IPS-20b (cell line): ENCODE measurements around the gene CFAP77.
"Not testable (repeated sequence)": the region's sequence is repeated elsewhere in the genome, so short reads cannot be mapped to it uniquely, and the experiment has no call there.

Source experiments
- H3K27ac ChIP-seq: one replicate; pipeline ENCODE4 v1.5.1; 2013; ENCODE audit warnings: low read length
- H3K27me3 ChIP-seq: 2 replicates; pipeline ENCODE4 v1.6.1; 2013; ENCODE audit warnings: mild to moderate bottlenecking, low read length, inconsistent platforms; ENCODE audit not compliant: insufficient read depth
- H3K36me3 ChIP-seq: 2 replicates; pipeline ENCODE4 v1.6.1; 2013; ENCODE audit warnings: low read depth, mild to moderate bottlenecking, inconsistent platforms, low read length, moderate library complexity; ENCODE audit not compliant: insufficient read depth
- H3K4me1 ChIP-seq: 2 replicates; pipeline ENCODE4 v1.6.1; 2013; ENCODE audit warnings: mild to moderate bottlenecking, control low read depth, inconsistent platforms, low read length, moderate library complexity; ENCODE audit not compliant: insufficient read depth
- H3K4me3 ChIP-seq: 2 replicates; pipeline ENCODE4 v1.5.1; 2013; ENCODE audit warnings: mild to moderate bottlenecking, low read length, inconsistent platforms
- H3K9ac ChIP-seq: 2 replicates; pipeline ENCODE4 v1.6.1; 2013; ENCODE audit warnings: low read depth, mild to moderate bottlenecking, inconsistent platforms, low read length, moderate library complexity
- H3K9me3 ChIP-seq: 2 replicates; pipeline ENCODE4 v1.6.1; 2013; ENCODE audit warnings: mild to moderate bottlenecking, low read depth, low read length, inconsistent platforms; ENCODE audit not compliant: insufficient read depth

The CFAP77 gene

GRCh38 chr9:132557159-132557558 lies 147.1 kb downstream of the CFAP77 start:
- peaks cover 8% of the 10 kb centered on the region for H3K9me3 ChIP-seq
- no peaks in the 10 kb centered on the region for H3K27me3 ChIP-seq
- no peaks in the 10 kb centered on the region for H3K4me1 ChIP-seq
- H3K36me3 ChIP-seq: no peaks in the 10 kb centered on the region
- no peak overlapping the region for H3K4me3 ChIP-seq
- no peak overlapping the region for H3K27ac ChIP-seq
- H3K9ac ChIP-seq: no peak overlapping the region

GRCh38 chr9:132559711-132560110 lies 149.7 kb downstream of the CFAP77 start:
- H3K27ac ChIP-seq: no peak overlapping the region
- H3K9ac ChIP-seq: no peak overlapping the region
- H3K4me1 ChIP-seq: no peaks in the 10 kb centered on the region
- no peaks in the 10 kb centered on the region for H3K27me3 ChIP-seq
- no peaks in the 10 kb centered on the region for H3K36me3 ChIP-seq
- H3K4me3 ChIP-seq: no peak overlapping the region
- peaks cover 8% of the 10 kb centered on the region for H3K9me3 ChIP-seq

DNA sequence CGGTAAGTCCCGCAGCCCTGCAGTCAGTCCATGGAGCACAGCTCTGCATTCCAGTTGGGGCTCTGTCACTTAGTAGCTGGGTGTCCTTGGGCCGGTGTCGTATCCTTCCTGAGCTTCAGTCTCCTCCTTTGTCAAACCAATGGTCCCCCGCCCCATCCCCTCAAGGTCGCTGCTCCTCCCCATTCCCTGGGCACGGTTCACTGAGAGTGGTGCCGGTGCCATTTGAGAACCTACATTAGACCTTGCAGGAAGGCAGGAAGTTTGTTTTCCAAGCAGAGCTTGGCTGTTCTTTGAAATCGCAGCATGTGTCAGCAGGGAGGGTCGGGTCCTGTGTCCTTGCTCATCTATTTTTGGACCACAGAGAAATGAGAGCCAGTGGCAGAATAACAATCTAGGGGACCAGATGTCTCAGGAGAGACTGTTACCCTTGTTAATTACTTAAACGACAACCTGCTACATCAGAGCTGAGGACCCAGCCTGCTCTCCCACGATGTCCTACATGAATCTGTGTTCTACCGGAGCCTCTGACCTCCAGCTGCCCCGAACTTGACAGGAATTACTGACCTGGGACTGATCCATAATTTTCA lies 150.7 kb downstream of the CFAP77 start:
- no peaks in the 10 kb centered on the region for H3K36me3 ChIP-seq
- H3K27ac ChIP-seq: no peak overlapping the region
- no peaks in the 10 kb centered on the region for H3K27me3 ChIP-seq
- no peak overlapping the region for H3K4me3 ChIP-seq
- no peaks in the 10 kb centered on the region for H3K4me1 ChIP-seq
- peaks cover 8% of the 10 kb centered on the region for H3K9me3 ChIP-seq
- H3K9ac ChIP-seq: no peak overlapping the region

- Histone ChIP-seq H3K27ac (no peak overlapping the region), H3K4me1 (no peaks in the 10 kb centered on the region), H3K27me3 (no peaks in the 10 kb centered on the region), H3K36me3 (no peaks in the 10 kb centered on the region), H3K9ac (no peak overlapping the region), H3K4me3 (no peak overlapping the region), H3K9me3 (peaks cover 8% of the 10 kb centered on the region)
Measured at GRCh38 chr9:132562306-132562573, 152.2 kb downstream of the CFAP77 start.

DNA sequence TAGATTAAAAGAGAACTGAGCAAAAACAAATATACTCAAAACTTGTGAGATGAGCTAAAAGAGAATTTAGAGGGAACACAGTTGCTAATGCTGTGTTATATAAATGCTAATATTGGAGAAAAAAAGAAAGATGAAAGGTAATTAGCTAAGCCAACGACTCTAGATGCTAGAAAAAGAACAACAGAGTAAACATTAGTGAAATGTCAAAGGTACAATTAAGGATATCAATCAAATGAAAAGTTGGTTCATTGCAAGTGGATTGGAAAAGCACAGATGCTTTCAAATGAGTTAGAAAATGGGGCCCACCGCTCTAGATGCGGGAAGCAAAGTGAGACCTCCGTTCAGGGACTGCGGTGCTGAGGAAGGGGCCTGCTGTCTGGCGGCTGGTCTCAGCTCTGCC lies 154.5 kb downstream of the CFAP77 start:
- no peak overlapping the region for H3K4me3 ChIP-seq
- peaks cover 5% of the 10 kb centered on the region for H3K9me3 ChIP-seq
- no peaks in the 10 kb centered on the region for H3K27me3 ChIP-seq
- H3K36me3 ChIP-seq: no peaks in the 10 kb centered on the region
- H3K9ac ChIP-seq: no peak overlapping the region
- H3K27ac ChIP-seq: no peak overlapping the region
- H3K4me1 ChIP-seq: no peaks in the 10 kb centered on the region

DNA sequence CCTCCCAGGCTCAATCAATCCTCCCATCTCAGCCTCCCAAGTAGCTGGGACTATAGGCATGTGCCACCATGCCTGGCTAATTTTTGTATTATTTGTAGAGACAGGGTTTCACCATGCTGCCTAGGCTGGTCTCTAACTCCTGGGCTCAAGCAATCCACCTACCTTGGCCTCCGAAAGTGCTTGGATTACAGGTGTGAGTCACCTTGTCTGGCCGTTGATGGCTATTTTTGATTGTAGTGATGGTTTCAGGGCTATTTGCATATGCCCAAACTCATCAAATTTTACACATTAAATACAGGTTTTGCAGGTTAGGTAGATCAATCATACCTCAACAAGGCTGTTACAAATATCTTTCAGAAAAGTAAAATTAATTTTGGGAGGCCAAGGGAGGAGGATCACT lies 158.8 kb downstream of the CFAP77 start:
- H3K36me3 ChIP-seq, H3K4me1 ChIP-seq, H3K4me3 ChIP-seq, H3K27ac ChIP-seq, H3K9me3 ChIP-seq, H3K27me3 ChIP-seq, H3K9ac ChIP-seq: not testable (repeated sequence)

GRCh38 chr9:132571806-132572600 lies 162.0 kb downstream of the CFAP77 start:
- H3K9me3 ChIP-seq: no peaks in the 10 kb centered on the region
- peaks cover 20% of the 10 kb centered on the region for H3K27me3 ChIP-seq
- H3K4me3 ChIP-seq: no peak overlapping the region
- H3K27ac ChIP-seq: no peak overlapping the region
- H3K4me1 ChIP-seq: no peaks in the 10 kb centered on the region
- H3K9ac ChIP-seq: no peak overlapping the region
- H3K36me3 ChIP-seq: no peaks in the 10 kb centered on the region

DNA sequence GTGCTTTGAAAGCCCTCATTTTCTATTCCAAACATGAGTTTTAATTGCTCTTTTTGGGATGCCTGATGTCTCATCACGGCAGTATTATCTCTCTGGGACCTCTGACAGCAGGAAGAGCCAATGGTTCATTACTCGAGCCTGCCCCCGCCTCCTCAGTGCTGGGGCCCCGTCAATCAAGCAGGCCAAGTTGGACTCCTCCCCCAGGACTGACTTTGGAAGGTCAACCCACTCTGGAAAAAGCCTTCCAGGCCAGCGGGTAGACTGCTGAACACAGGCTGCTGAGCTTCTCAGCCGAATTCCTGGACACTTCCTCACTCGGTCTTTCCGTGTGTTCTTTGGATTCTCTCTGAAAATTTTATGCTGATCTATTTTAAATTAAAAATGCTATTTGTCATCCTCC lies 162.9 kb downstream of the CFAP77 start:
- Histone ChIP-seq H3K4me3 (no peak overlapping the region), H3K27me3 (peaks cover 29% of the 10 kb centered on the region), H3K9ac (no peak overlapping the region), H3K4me1 (no peaks in the 10 kb centered on the region), H3K36me3 (no peaks in the 10 kb centered on the region), H3K27ac (no peak overlapping the region), H3K9me3 (no peaks in the 10 kb centered on the region)

DNA sequence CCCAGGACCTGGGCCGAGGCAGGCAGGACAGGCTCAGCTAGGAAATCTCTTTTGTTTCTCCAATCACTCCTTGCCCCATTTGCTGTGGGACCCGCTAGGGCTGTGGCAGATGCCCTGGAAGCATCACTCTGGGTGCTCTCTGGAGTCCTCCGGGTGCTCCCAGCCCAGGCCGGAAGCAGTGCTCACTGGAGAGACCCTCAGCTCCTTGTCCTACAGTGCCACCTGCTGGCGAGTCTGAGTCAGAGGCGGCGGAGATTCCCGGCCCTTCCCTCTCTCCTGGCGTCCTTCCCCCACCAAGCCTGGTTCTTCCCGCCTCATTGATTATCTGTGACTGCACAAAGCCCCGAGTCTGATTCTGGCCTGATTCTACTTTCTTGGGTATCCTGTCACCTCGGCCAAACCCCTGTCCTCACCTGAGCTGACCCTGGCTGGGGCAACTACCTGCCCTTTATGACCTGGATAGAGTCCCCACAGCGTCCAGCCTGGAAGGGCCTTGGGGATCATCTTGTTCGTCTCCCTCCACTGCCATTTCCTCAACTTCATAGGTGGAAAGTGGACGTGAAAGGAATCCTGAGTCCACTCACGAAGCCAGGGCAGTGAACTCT lies 165.1 kb downstream of the CFAP77 start:
- Histone ChIP-seq H3K4me3 (no peak overlapping the region), H3K27ac (no peak overlapping the region), H3K9ac (no peak overlapping the region), H3K4me1 (no peaks in the 10 kb centered on the region), H3K27me3 (peaks cover 51% of the 10 kb centered on the region), H3K9me3 (peaks cover 5% of the 10 kb centered on the region; the same call in 1 of the 2 replicates), H3K36me3 (no peaks in the 10 kb centered on the region)

GRCh38 chr9:132575811-132576210 lies 165.8 kb downstream of the CFAP77 start:
- H3K4me3 ChIP-seq: no peak overlapping the region
- H3K27me3 ChIP-seq: peaks cover 58% of the 10 kb centered on the region
- no peaks in the 10 kb centered on the region for H3K4me1 ChIP-seq
- no peaks in the 10 kb centered on the region for H3K36me3 ChIP-seq
- no peak overlapping the region for H3K9ac ChIP-seq
- peaks cover 5% of the 10 kb centered on the region; the same call in 1 of the 2 replicates for H3K9me3 ChIP-seq
- no peak overlapping the region for H3K27ac ChIP-seq

- peaks cover 5% of the 10 kb centered on the region; the same call in 1 of the 2 replicates for H3K9me3 ChIP-seq
- H3K4me3 ChIP-seq: no peak overlapping the region
- H3K4me1 ChIP-seq: no peaks in the 10 kb centered on the region
- H3K27ac ChIP-seq: no peak overlapping the region
- H3K27me3 ChIP-seq: peaks cover 71% of the 10 kb centered on the region
- H3K9ac ChIP-seq: no peak overlapping the region
- no peaks in the 10 kb centered on the region for H3K36me3 ChIP-seq
Measured at GRCh38 chr9:132577119-132577518, 167.1 kb downstream of the CFAP77 start.

DNA sequence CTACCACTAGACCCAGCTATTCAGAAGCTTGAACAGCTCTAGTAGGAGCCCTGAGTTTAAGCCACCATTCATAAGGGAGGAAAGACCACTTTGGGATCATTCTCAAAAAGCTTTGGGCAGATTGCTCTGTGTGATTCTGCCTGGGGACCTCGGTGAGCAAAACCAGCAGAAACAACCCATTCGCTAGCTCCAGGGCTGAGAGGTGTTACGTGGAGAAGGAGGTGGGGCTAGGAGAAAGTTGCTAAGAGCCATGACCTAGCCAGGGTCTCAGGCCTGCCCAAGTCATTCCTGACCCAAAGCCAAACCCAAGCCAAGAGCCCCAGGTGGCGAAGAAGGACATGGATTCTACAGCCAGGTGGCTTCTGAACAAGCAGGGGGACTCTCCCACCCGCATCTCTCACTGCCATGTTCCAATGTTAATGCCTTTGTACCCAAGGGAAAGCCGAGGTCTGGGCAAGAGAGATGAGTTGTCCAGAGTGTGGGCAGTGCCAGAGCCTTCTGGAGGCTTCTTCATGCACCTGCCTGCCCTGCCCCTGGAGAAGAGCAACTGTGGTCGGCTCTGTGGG lies 168.4 kb downstream of the CFAP77 start:
- no peak overlapping the region for H3K27ac ChIP-seq
- H3K4me3 ChIP-seq: no peak overlapping the region
- no peak overlapping the region for H3K9ac ChIP-seq
- H3K9me3 ChIP-seq: peaks cover 5% of the 10 kb centered on the region; the same call in 1 of the 2 replicates
- H3K27me3 ChIP-seq: peaks cover 84% of the 10 kb centered on the region
- no peaks in the 10 kb centered on the region for H3K4me1 ChIP-seq
- H3K36me3 ChIP-seq: no peaks in the 10 kb centered on the region
